GM18526 (cell line): Measurements from ENCODE around the gene GRK5.

Source experiments
- POLR2A ChIP-seq: IDR thresholded peaks from 3 replicates; pipeline ENCODE4 v1.6.1; 2011; ENCODE audit not compliant: insufficient read length; ENCODE audit errors: extremely low read depth

Gene GRK5

DNA sequence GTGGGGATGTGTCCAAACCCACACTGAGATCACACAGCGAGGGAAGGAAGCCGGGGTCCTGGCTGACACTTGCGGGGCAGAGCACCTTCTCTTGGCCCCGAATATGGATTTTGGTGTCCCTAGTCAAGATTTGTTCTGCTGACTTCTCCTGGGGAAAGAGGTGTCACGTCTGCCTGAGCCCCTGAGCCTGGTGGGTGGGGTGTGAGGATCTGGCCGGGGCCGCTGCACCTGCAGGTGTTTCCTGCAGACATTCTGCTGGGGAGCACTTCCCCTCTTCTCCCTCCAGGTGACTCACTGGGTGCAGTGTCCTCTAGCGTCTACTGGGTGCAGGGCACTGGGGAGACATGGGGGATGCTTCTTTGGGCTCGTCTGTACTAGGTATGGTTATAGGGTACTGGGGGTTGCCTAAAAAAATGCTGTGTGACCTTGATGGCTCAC, 99.2 kb downstream of the GRK5 start:
- TF ChIP-seq POLR2A = no peak

DNA sequence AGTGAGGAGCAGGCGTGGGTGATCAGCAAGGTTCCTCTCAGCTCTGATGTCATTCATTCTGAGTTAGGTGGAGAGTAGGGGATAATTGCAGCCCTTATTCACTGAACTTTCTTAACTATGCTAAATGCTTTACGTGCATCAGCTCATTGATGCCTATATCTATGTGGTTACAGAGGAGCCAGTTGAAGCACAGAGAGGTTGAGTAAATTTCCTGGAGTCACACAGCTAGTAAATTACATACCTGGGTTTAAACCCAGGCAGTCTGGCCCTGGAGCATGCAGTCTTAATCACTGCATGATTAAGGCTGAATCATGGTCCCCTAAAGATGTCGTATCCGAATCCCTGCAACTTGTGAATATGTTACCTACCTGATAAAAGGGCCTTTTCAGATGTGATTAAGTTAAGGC, 99.6 kb downstream of the GRK5 start:
- TF ChIP-seq POLR2A = no peak

DNA sequence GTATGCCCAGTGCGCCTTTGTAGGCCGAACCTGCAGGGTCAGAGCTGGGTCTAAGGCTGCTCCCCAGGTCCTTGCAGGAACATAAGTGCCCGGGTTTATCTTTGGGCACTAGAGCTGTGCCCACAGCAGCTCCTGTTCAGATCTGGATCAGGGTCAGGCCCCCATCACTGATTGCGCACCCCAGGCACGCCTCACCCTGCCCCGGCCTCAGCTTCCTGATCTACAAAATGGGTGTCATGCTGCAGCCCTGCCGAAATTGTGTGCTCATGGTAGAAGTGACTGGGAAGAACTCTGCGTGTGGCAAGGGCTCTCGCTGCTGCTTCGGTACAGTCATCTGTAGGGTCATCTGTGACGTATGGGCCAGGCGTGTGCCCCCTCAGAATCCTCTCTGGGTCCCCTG, 100.7 kb downstream of the GRK5 start:
- no peak for TF ChIP-seq POLR2A

DNA sequence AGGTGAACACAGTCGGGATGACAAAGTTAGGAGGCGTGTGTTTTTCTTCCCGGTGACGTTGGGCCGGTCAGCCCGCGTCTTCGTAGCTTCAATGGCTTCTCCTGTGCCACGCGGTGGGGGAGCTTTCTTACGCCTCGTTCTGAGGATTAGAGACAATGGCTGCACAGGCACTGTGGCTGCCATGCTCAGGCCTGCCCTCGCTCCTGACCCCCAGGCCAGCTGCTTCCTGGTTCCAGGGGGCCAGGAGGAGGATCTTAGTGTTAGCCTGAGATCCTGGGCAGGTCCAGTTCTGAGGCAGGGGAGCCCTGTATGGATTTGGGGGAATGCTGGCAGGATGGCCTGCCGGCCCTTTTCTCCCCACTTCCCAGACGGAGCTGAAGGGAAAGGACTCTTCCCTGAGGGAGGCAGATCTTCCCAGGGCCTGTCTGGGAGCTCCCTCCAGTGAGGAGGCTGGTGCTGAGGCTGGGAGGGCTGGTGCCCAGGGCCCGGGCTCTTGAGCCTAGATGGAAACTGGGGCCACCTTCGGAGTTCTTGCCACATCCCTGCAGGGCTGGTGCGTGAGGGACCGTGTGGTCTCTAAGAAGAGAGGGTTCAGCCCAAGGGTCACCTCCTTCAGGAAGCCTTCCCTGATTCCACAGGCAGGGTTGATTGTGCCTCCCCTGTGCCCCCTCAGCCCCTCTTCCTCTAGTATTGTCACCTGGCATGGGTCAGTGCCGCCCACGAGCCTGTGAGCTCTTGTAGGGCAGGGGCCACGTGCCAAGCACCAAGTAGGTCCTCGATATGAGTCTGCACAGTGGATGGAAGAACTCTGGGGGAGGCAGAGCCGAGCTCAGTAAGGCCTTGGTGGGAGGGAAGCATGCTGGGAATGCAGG, 101.4 kb downstream of the GRK5 start:
- no peak for TF ChIP-seq POLR2A

DNA sequence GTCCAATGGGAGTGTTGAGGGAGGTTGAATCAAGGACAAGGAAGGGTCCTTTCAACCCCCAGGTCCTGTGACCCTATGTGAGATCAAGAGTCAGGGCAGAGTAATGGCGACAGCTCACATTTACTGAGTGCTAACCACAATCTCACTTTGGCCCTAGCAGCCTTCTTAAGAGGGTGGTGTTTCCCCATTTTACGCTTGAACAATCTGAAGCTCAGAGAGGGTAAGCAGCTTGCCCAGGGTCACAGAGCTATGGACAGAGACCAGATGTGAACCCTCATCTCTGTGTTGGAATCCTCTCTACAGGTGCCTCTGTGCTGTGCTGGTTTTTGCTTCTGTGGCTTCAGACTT, 102.0 kb downstream of the GRK5 start:
- TF ChIP-seq POLR2A = no peak

DNA sequence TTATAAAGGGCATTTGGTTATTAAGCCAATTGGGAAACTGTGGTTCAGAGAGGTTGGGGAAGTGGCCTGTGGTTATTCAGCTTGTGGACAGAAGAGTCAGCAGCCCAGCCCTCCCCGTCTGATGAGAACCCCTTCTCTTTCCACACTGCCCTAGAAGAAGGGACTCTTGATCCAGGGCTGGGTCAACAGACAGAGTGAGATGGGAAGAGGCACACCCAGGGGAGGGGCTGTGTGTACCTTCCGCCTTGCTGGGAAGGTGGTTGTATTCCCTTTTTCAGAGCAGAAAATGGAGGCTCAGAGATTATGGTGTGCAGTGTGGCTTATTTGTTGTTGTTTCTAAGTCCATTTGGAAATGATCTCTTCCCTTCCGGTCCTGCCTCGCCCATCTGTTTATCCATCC, 103.4 kb downstream of the GRK5 start:
- TF ChIP-seq POLR2A = no peak

DNA sequence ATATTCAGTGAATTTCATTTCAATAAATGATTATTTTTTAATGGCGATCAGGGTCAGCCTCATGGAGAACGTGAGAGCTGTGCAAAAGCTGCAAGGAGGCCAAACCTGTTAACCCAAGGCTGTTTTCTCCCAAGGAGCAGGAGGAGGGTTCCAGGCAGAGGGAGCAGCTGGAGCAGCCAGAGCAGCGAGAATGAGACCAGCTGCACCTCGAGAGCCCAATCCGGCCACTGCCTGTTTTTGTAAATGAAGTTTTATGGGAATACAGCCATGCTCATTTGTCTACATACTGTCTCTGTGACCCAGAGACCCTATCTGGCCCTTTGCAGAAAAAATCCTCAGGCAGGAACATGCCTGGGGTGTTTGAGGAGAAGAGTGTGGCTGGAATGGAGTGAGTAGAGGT, 104.9 kb downstream of the GRK5 start:
- no peak for TF ChIP-seq POLR2A

DNA sequence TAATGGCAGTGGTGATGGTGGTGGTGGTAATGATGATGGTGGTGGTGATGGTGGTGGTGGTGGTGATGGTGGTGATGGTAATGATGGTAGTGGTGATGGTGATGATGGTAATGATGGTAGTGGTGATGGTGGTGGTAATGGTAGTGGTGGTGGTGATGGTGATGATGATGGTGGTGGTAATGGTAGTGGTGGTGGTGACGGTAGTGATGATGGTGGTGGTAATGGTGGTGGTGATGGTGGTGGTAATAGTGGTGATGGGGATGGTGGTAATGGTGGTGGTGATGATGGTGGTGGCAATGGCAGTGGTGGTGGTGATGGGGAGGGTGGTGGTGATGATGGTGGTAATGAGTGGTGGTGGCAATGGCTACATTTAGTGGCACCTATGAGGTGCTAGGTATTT, 105.7 kb downstream of the GRK5 start:
- no peak for TF ChIP-seq POLR2A

DNA sequence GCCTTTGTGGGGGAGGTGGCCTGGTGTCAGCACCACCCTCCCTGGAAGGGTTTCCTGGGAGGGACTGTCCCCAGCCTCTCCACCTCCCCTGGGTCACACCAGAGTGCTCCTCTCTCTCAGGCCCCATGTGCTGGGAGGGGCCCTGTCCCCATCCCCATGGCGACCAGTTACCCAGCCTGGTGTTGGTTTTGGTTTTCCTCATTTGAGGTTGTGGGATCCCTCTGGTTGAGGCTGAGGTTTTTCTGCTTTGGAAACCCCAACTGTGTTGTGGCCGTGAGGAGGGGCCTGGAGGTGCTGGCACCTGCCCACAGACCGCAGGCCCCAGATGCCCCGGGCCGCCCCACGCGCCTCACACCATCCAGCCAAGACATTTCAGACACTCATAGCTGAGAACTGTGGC, 106.3 kb downstream of the GRK5 start:
- no peak for TF ChIP-seq POLR2A

DNA sequence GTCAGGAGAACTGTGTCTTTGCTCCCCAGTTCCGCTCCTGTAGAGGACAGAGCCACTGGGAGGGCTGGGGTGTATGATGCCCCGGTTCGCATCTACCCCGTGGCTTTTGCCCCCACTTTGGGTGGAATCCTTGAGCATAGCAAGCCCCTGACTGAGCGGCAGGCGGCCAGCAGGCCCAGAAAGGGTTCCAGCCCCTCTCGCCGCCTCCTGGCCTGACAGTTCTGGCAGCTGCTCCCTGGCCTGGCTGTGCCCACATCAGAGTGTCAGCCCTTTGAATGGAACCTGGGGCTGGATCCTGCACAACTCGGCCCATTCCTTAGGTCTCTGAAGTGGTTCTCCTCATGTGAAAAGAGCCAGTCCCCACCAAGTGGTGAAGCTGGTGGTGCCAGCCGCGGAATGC, 106.7 kb downstream of the GRK5 start:
- no peak for TF ChIP-seq POLR2A

DNA sequence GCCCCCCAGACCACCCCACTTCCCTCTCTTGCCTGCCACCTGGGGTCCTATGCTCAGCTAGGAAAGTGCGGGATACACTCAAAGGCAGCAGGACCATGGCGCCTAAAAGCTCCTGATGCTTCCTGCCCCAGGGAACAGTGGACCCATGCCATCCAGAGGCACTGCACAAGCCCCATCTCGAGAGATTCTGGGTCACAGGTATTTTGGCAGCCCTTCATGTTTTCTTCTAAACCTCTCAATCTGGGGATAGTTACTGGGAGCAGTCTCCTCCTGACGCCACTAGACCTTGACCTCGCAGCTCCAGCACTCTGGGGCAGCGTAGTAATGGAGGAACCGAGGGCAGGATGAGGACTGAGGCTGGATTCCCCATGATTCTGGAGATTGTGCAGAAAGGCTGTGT, 107.1 kb downstream of the GRK5 start:
- TF ChIP-seq POLR2A = no peak

DNA sequence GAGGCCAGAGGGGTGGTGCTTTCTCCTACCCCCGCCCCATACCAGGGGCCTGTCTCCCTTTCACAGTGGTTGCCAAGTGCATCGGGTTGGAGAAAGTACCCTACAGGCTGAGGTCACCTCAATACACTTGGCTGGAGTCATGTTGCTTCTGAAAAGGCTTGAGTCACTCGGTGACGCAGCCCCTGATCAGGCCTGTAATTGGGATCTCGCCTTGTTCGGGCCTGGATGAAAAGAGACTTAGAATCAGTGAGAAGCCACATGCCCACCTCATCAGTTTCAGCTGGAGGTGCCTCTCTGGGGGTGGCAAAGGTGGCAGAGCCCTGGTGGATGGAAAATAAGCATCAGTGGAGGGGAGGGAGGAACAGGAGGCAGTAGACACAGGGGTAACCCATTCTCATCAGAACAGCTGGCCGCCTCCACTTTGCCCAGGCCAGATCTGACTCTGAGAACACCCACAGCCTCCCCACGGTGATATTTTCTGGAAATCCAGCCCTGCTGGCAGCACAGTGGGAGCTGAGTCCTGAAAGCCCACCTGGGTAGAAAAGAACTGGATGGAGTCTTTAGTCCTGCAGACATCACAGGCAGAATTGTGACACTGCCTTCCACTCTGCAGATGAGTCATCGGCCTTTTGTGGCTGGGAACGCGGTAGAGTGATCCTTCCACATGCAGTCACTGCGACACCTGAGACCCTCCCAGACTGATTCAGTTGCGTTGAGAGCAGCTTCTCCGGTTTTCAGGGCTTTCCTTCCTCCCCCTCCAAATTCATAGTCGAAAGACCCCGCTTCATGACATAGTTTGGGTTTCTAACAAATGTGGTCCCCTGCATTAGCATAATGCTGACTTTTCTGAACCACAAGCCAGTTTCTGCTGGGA, 108.0 kb downstream of the GRK5 start:
- TF ChIP-seq POLR2A = no peak

DNA sequence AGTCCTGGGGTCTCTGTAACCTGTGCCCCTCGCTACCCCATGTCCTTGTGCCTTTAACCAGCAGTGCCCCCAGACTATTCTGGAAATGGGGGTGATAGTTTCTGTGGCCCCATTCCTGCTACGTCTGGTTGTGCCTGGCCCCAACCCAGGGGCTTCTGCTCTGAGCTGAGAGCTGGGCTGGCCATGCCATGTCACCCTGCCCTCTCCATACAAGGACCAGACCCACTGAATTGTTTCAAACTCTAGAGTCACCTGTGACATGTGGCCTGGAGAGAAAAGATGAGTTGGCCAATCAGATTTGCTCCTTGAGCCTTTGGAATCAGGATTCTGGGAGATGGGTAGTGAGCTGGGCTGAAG, 108.6 kb downstream of the GRK5 start:
- TF ChIP-seq POLR2A = no peak

DNA sequence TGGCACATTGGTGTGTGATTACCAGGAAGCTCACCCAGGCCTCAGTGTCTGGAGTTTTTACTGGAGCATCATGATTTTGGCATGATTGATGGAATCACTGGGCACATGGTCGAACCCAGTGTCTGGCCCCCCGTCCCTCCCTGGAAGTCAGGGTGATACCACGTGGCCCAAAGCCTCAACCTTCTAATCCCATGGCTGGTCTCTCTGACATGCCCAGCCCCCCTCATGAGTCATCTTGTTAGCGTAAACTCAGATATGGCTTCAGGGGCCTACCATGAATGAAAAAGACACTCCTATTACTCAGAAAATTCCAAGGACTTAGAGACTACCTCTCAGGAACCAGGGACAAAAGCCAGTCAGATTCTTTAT, 109.3 kb downstream of the GRK5 start:
- TF ChIP-seq POLR2A = no peak

DNA sequence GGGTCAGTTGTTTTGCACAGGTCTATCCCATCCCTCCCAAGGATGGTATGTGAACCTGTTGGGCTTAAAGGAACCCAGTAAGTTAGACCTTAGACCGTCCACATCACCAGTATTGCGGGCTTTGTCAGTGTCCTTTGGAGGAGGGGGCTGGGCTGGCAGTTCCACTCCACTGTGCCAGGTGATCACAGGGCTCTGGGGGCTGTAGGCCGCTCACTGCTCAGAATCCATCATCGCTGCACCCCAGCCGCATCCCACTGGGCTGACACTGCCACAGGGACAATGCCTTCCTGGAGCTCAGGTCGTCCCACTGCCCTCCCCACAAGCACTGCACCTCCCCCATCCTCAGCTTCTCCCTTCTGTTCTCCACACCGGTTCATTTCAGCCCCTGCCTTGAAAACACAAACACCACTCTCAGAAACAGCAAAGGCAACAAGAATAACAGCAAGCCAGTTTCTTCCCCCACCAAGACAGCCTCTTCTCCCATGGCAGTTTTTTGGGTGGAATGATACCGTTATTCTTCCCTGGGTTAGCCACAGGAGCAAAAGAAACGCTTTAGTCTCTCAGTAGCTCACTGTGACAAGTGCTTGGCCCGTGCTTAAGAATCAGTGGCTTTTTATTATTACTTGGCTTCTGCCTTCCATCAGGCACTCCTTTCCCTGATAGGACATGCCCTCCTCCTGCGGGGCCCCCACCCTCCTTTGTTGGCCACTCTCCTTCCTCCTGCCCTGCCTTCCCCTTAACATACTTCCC, 111.2 kb downstream of the GRK5 start:
- TF ChIP-seq POLR2A = no peak
